WTC11 (cell line): Measurements from ENCODE around the gene TSC22D3. TPM values are rescaled to one million over a fixed set of nuclear protein-coding genes. Genes with fewer than 3 reads are reported as not detected.

Source experiments
- ATAC-seq: fragments of 200-7000 bp; cut with Tn5 transposase; 2 replicates; pipeline ENCODE4 v1.10.0; 2021; ENCODE audit warnings: mild to moderate bottlenecking, moderate library complexity
- CTCF ChIA-PET: fragments of 300-600 bp; sonication (Branson Sonifier 250); formaldehyde crosslinking; loops from one replicate; lab custom pipeline; 2021; ENCODE audit warnings: antibody characterized with exemption; lab: Charles Lee
- POLR2A ChIA-PET: fragments of 350-600 bp; sonication (Branson Sonifier 250); formaldehyde crosslinking; loops from one replicate; lab custom pipeline; 2021; ENCODE audit warnings: antibody characterized with exemption; lab: Charles Lee
- DNase-seq: peaks from one replicate; pipeline ENCODE4 v3.0.0; 2021; ENCODE audit warnings: low spot score
- H3K27ac Mint-ChIP-seq: 2 replicates; pipeline ENCODE4 v1.8.0; 2021; ENCODE audit warnings: mixed read lengths
- H3K27me3 Mint-ChIP-seq: 2 replicates; pipeline ENCODE4 v1.8.0; 2021; ENCODE audit warnings: low read depth, mild to moderate bottlenecking, moderate library complexity, mixed read lengths
- H3K36me3 Mint-ChIP-seq: 2 replicates; pipeline ENCODE4 v1.8.0; 2021; ENCODE audit warnings: mixed read lengths
- H3K4me1 Mint-ChIP-seq: 2 replicates; pipeline ENCODE4 v1.8.0; 2022; ENCODE audit warnings: mixed read lengths
- H3K4me3 Mint-ChIP-seq: 2 replicates; pipeline ENCODE4 v1.8.0; 2021; ENCODE audit warnings: mild to moderate bottlenecking, moderate library complexity, mixed read lengths
- H3K9me3 Mint-ChIP-seq: 2 replicates; pipeline ENCODE4 v1.8.0; 2021; ENCODE audit warnings: mixed read lengths
- ATF1 ChIP-seq: sonication (generic); formaldehyde crosslinking; IDR thresholded peaks from 2 replicates; pipeline ENCODE4 v1.8.1; 2023; ENCODE audit warnings: mild to moderate bottlenecking, moderate library complexity, missing genetic modification reagents
- ATF3 ChIP-seq: sonication (generic); formaldehyde crosslinking; conservative IDR thresholded peaks from 2 replicates; pipeline ENCODE4 v1.8.1; 2022; ENCODE audit warnings: mild to moderate bottlenecking, missing genetic modification reagents
- CREB1 ChIP-seq: sonication (generic); formaldehyde crosslinking; IDR thresholded peaks from 2 replicates; pipeline ENCODE4 v1.8.0; 2023; ENCODE audit warnings: mild to moderate bottlenecking, missing genetic modification reagents
- EMX1 ChIP-seq: fragments of 250-450 bp; sonication (Bioruptor Pico); IDR thresholded peaks from 2 replicates; pipeline ENCODE4 v1.8.0; 2021; ENCODE audit warnings: mild to moderate bottlenecking
- ESRRA ChIP-seq: sonication (generic); formaldehyde crosslinking; IDR thresholded peaks from 2 replicates; pipeline ENCODE4 v1.8.1; 2022; ENCODE audit warnings: mild to moderate bottlenecking, missing genetic modification reagents, borderline replicate concordance
- GTF2I ChIP-seq: fragments of 250-450 bp; sonication (Bioruptor Pico); conservative IDR thresholded peaks from 2 replicates; pipeline ENCODE4 v1.4.0; 2021; ENCODE audit warnings: mild to moderate bottlenecking
- NFYB ChIP-seq: sonication (generic); formaldehyde crosslinking; conservative IDR thresholded peaks from 2 replicates; pipeline ENCODE4 v1.8.0; 2022; ENCODE audit warnings: low read depth, missing genetic modification reagents
- NR1H2 ChIP-seq: sonication (generic); formaldehyde crosslinking; IDR thresholded peaks from 2 replicates; pipeline ENCODE4 v1.9.0; 2021; ENCODE audit warnings: mild to moderate bottlenecking, moderate library complexity, missing genetic modification reagents
- RORB ChIP-seq: fragments of 250-450 bp; sonication (Bioruptor Pico); IDR thresholded peaks from 2 replicates; pipeline ENCODE4 v1.9.0; 2021; ENCODE audit warnings: mild to moderate bottlenecking
- SOX15 ChIP-seq: fragments of 250-450 bp; sonication (Bioruptor Pico); IDR thresholded peaks from 2 replicates; pipeline ENCODE4 v1.9.0; 2021; ENCODE audit warnings: mild to moderate bottlenecking
- SP1 ChIP-seq: sonication (generic); formaldehyde crosslinking; conservative IDR thresholded peaks from 2 replicates; pipeline ENCODE4 v1.8.1; 2022; ENCODE audit warnings: missing genetic modification reagents
- TEAD4 ChIP-seq: sonication (generic); formaldehyde crosslinking; IDR thresholded peaks from 2 replicates; pipeline ENCODE4 v1.8.0; 2022; ENCODE audit warnings: mild to moderate bottlenecking, missing genetic modification reagents
- ZBTB21 ChIP-seq: sonication (generic); formaldehyde crosslinking; IDR thresholded peaks from 2 replicates; pipeline ENCODE4 v1.8.1; 2023; ENCODE audit warnings: mild to moderate bottlenecking, missing genetic modification reagents, borderline replicate concordance
- ZNF219 ChIP-seq: sonication (generic); formaldehyde crosslinking; IDR thresholded peaks from 2 replicates; pipeline ENCODE4 v1.8.0; 2023; ENCODE audit warnings: missing genetic modification reagents, mild to moderate bottlenecking, borderline replicate concordance
- ZNF416 ChIP-seq: fragments of 250-450 bp; sonication (Bioruptor Pico); IDR thresholded peaks from 2 replicates; pipeline ENCODE4 v1.9.0; 2021; ENCODE audit warnings: mild to moderate bottlenecking, inconsistent platforms
- ZNF532 ChIP-seq: fragments of 250-450 bp; sonication (Bioruptor Pico); IDR thresholded peaks from 2 replicates; pipeline ENCODE4 v1.9.0; 2021; ENCODE audit warnings: mild to moderate bottlenecking, borderline replicate concordance
- total RNA-seq: library from RNA; stranded (reverse); gene quantifications from 3 replicates; pipeline ENCODE4 v1.2.3, GENCODE V29; 2021
- TF ChIP-seq, protein P1 (sequence below): fragments of 250-450 bp; sonication (Bioruptor Pico); IDR thresholded peaks from 2 replicates; pipeline ENCODE4 v1.9.0; 2021; ENCODE audit warnings: mild to moderate bottlenecking
- TF ChIP-seq, protein P2 (sequence below): fragments of 250-450 bp; sonication (Bioruptor Pico); IDR thresholded peaks from 2 replicates; pipeline ENCODE4 v1.9.0; 2021; ENCODE audit warnings: moderate library complexity, mild to moderate bottlenecking, inconsistent platforms, borderline replicate concordance
- TF ChIP-seq, protein P3 (sequence below): sonication (generic); formaldehyde crosslinking; IDR thresholded peaks from 2 replicates; pipeline ENCODE4 v1.8.0; 2022; ENCODE audit warnings: mild to moderate bottlenecking, missing genetic modification reagents
- TF ChIP-seq, protein P4 (sequence below): fragments of 250-450 bp; sonication (Bioruptor Pico); IDR thresholded peaks from 2 replicates; pipeline ENCODE4 v1.8.0; 2021; ENCODE audit warnings: mild to moderate bottlenecking
- TF ChIP-seq, protein P5 (sequence below): sonication (generic); formaldehyde crosslinking; IDR thresholded peaks from 2 replicates; pipeline ENCODE4 v1.8.1; 2023; ENCODE audit warnings: mild to moderate bottlenecking, missing genetic modification reagents, moderate library complexity
- TF ChIP-seq, protein P6 (sequence below): sonication (generic); formaldehyde crosslinking; IDR thresholded peaks from 2 replicates; pipeline ENCODE4 v1.8.1; 2022; ENCODE audit warnings: low read depth, mild to moderate bottlenecking, moderate library complexity, missing genetic modification reagents, borderline replicate concordance

Gene TSC22D3
- total RNA-seq, 1 experiment from 2014 or later = 15.7 TPM

GRCh38 chrX:107707866-107708265 lies 67.7 kb downstream of the TSC22D3 start:
- ATAC-seq (no peak), DNase-seq (no peak)
- TF ChIP-seq CREB1 (CRISPR knock-in tag) (no peak), TEAD4 (CRISPR knock-in tag) (no peak), GTF2I (CRISPR knock-in tag) (no peak), ATF3 (CRISPR knock-in tag) (no peak), SP1 (CRISPR knock-in tag) (no peak), ZBTB21 (CRISPR knock-in tag) (no peak)
- H3K4me1 Mint-ChIP-seq = peaks cover 14% of the 10 kb centered on the region
- H3K9me3 Mint-ChIP-seq = no peaks in the 10 kb centered on the region
- ChIA-PET CTCF (interaction anchor here (1.1 to 2.6 kb wide), 2 partner anchors 9 to 35 kb away, joined by 5 to 9 read pairs; no protein-coding TSS in a partner anchor), POLR2A (no interaction called here)
- no peaks in the 10 kb centered on the region for H3K36me3 Mint-ChIP-seq
- H3K4me3 Mint-ChIP-seq = no peak overlapping the region
- no peaks in the 10 kb centered on the region; the same call in 1 of the 2 replicates for H3K27me3 Mint-ChIP-seq
- H3K27ac Mint-ChIP-seq = no peak overlapping the region

GRCh38 chrX:107706309-107706708 lies 69.3 kb downstream of the TSC22D3 start:
- DNase-seq = no peak

GRCh38 chrX:107704587-107704986 lies 71.0 kb downstream of the TSC22D3 start:
- no peak for DNase-seq
- CTCF ChIA-PET = interaction anchor here (0.9 to 1.3 kb wide), 2 partner anchors 12 to 32 kb away, joined by 3 read pairs; no protein-coding TSS in a partner anchor
- Mint-ChIP-seq H3K4me1 (peaks cover 24% of the 10 kb centered on the region), H3K27me3 (no peaks in the 10 kb centered on the region; the same call in 1 of the 2 replicates), H3K9me3 (no peaks in the 10 kb centered on the region), H3K36me3 (no peaks in the 10 kb centered on the region), H3K4me3 (no peak overlapping the region), H3K27ac (no peak overlapping the region)
- POLR2A ChIA-PET = no interaction called here
- ATAC-seq = no peak
- TF ChIP-seq RORB (CRISPR knock-in tag) = no peak
- TF ChIP-seq ZNF532 = no peak
- TF ChIP-seq ZNF219 (CRISPR knock-in tag) = no peak
- TF ChIP-seq ESRRA (CRISPR knock-in tag) = no peak
- TF ChIP-seq EMX1 = no peak
- no peak for TF ChIP-seq SP1 (CRISPR knock-in tag)
- no peak for TF ChIP-seq SOX15 (CRISPR knock-in tag)
- TF ChIP-seq, protein P1, sequence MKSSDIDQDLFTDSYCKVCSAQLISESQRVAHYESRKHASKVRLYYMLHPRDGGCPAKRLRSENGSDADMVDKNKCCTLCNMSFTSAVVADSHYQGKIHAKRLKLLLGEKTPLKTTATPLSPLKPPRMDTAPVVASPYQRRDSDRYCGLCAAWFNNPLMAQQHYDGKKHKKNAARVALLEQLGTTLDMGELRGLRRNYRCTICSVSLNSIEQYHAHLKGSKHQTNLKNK = no peak
- no peak for TF ChIP-seq NR1H2 (CRISPR knock-in tag)
- TF ChIP-seq, protein P2, sequence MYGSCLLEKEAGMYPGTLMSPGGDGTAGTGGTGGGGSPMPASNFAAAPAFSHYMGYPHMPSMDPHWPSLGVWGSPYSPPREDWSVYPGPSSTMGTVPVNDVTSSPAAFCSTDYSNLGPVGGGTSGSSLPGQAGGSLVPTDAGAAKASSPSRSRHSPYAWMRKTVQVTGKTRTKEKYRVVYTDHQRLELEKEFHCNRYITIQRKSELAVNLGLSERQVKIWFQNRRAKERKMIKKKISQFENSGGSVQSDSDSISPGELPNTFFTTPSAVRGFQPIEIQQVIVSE (CRISPR knock-in tag) = no peak
- TF ChIP-seq, protein P3, sequence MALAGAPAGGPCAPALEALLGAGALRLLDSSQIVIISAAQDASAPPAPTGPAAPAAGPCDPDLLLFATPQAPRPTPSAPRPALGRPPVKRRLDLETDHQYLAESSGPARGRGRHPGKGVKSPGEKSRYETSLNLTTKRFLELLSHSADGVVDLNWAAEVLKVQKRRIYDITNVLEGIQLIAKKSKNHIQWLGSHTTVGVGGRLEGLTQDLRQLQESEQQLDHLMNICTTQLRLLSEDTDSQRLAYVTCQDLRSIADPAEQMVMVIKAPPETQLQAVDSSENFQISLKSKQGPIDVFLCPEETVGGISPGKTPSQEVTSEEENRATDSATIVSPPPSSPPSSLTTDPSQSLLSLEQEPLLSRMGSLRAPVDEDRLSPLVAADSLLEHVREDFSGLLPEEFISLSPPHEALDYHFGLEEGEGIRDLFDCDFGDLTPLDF (CRISPR knock-in tag) = no peak
- TF ChIP-seq, protein P4, sequence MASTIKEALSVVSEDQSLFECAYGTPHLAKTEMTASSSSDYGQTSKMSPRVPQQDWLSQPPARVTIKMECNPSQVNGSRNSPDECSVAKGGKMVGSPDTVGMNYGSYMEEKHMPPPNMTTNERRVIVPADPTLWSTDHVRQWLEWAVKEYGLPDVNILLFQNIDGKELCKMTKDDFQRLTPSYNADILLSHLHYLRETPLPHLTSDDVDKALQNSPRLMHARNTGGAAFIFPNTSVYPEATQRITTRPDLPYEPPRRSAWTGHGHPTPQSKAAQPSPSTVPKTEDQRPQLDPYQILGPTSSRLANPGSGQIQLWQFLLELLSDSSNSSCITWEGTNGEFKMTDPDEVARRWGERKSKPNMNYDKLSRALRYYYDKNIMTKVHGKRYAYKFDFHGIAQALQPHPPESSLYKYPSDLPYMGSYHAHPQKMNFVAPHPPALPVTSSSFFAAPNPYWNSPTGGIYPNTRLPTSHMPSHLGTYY = no peak
- TF ChIP-seq NFYB (CRISPR knock-in tag) = no peak
- TF ChIP-seq ZBTB21 (CRISPR knock-in tag) = no peak

More at GRCh38 chrX:107706309-107706708, 69.3 kb downstream of the TSC22D3 start:
- TF ChIP-seq CREB1 (CRISPR knock-in tag) (no peak), ZNF416 (CRISPR knock-in tag) (no peak), ATF1 (CRISPR knock-in tag) (no peak)
- TF ChIP-seq, protein P5, sequence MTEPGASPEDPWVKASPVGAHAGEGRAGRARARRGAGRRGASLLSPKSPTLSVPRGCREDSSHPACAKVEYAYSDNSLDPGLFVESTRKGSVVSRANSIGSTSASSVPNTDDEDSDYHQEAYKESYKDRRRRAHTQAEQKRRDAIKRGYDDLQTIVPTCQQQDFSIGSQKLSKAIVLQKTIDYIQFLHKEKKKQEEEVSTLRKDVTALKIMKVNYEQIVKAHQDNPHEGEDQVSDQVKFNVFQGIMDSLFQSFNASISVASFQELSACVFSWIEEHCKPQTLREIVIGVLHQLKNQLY (CRISPR knock-in tag) = no peak
- TF ChIP-seq, protein P6, sequence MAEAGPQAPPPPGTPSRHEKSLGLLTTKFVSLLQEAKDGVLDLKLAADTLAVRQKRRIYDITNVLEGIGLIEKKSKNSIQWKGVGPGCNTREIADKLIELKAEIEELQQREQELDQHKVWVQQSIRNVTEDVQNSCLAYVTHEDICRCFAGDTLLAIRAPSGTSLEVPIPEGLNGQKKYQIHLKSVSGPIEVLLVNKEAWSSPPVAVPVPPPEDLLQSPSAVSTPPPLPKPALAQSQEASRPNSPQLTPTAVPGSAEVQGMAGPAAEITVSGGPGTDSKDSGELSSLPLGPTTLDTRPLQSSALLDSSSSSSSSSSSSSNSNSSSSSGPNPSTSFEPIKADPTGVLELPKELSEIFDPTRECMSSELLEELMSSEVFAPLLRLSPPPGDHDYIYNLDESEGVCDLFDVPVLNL = no peak
- H3K4me1 Mint-ChIP-seq = peaks cover 18% of the 10 kb centered on the region
- no peak overlapping the region for H3K27ac Mint-ChIP-seq
- no peaks in the 10 kb centered on the region for H3K9me3 Mint-ChIP-seq
- ATAC-seq = no peak
- ChIA-PET CTCF (interaction anchor here (1.2 kb wide), 1 partner anchor 25 kb away, joined by 3 read pairs; no protein-coding TSS in a partner anchor), POLR2A (no interaction called here)
- no peaks in the 10 kb centered on the region for H3K36me3 Mint-ChIP-seq
- H3K4me3 Mint-ChIP-seq = no peak overlapping the region
- H3K27me3 Mint-ChIP-seq = no peaks in the 10 kb centered on the region; the same call in 1 of the 2 replicates
